Stimulated activated CD4-positive, alpha-beta T cell treated with anti-CD3 and anti-CD28 coated beads, Interleukin-1b, Interleukin-23, amount 100 ng/mL, for 24 hours (primary cell): Measurements from ENCODE around the gene LHX2.

ENCODE experiments used
- DNase-seq, 4 experiments: peaks; one replicate each; pipeline ENCODE4 v3.0.0-alpha.2; 2020; ENCODE audit warnings: low read depth in 4 of 4, low spot score in 1 of 4

The LHX2 gene

GRCh38 chr9:124012368-124013301 is 1.1 kb downstream of the LHX2 start:
- DNase-seq: no peak

GRCh38 chr9:124013309-124014210 is 2.0 kb downstream of the LHX2 start:
- no peak for DNase-seq

- DNase-seq: no peak
Observed at GRCh38 chr9:124014211-124014955, 2.8 kb downstream of the LHX2 start.

GRCh38 chr9:124014956-124015660 is 3.5 kb downstream of the LHX2 start:
- DNase-seq: no peak

- no peak for DNase-seq
Observed at GRCh38 chr9:124015661-124016131, 4.1 kb downstream of the LHX2 start.

- DNase-seq: no peak
Observed at GRCh38 chr9:124016175-124017050, 4.8 kb downstream of the LHX2 start.

- no peak for DNase-seq
Observed at GRCh38 chr9:124017051-124017928, 5.7 kb downstream of the LHX2 start.

GRCh38 chr9:124017929-124018729 is 6.6 kb downstream of the LHX2 start:
- DNase-seq: no peak

- DNase-seq: no peak
Observed at GRCh38 chr9:124018730-124019697, 7.4 kb downstream of the LHX2 start.

- DNase-seq: no peak
Observed at GRCh38 chr9:124019771-124020519, 8.4 kb downstream of the LHX2 start.

- DNase-seq: no peak
Observed at GRCh38 chr9:124020520-124021384, 9.2 kb downstream of the LHX2 start.

GRCh38 chr9:124021385-124021769 is 9.8 kb downstream of the LHX2 start:
- DNase-seq: no peak

GRCh38 chr9:124022201-124023121 is 10.9 kb downstream of the LHX2 start:
- DNase-seq: no peak

- no peak for DNase-seq
Observed at GRCh38 chr9:124024107-124024506, 12.5 kb downstream of the LHX2 start.
